Suprapubic skin (tissue), 3 donors: ENCODE measurements around the gene JHY.

Source experiments
- POLR2A ChIP-seq, 2 donors: fragments of 450-650 bp; IDR thresholded peaks; one replicate each; pipeline ENCODE4 v1.6.1; 2017; ENCODE audit warnings: antibody characterized with exemption in 2 of 2, mild to moderate bottlenecking in 2 of 2, moderate library complexity in 2 of 2
- TF ChIP-seq, protein P1 (sequence below), 2 donors: fragments of 200-600 bp in 1 of 2; fragments of 450-650 bp in 1 of 2; sonication (generic) in 1 of 2; IDR thresholded peaks; one replicate each; pipeline ENCODE4 v1.5.1; 2016 to 2019; ENCODE audit warnings: antibody characterized with exemption in 2 of 2, mild to moderate bottlenecking in 1 of 2, moderate library complexity in 1 of 2

DNA sequence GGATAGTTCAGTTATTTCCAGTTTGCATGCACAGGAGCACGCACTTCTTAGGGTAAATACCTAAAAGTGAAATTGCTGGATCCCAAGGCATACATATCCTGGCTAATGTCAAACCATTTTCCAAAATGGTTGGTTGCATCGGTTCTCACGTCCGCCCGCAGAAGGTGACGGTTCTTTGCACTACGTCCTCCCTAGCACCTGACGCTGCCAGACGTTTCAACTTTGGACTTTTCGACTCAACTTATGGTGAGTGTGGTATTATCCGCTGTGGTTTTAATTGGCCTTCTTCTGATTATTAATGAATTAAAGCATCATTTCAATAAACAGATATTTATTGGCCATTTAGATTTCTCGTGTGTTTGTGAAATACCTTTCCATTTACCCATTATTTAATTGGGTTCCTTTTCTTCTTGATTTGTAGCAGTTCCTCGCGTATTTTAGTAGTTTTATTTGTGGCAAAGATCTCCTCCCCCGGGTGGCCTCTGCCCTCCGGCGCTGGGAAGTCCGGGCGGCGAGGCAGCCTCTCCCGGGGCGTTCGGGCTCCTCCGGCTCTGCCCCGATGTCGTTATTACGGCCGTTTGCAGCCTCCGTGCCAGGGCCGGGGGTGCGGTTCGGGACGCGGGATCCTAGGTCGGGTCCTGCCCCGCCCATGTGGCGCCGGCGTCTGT, at the start of gene JHY:
- TF ChIP-seq, protein P1, sequence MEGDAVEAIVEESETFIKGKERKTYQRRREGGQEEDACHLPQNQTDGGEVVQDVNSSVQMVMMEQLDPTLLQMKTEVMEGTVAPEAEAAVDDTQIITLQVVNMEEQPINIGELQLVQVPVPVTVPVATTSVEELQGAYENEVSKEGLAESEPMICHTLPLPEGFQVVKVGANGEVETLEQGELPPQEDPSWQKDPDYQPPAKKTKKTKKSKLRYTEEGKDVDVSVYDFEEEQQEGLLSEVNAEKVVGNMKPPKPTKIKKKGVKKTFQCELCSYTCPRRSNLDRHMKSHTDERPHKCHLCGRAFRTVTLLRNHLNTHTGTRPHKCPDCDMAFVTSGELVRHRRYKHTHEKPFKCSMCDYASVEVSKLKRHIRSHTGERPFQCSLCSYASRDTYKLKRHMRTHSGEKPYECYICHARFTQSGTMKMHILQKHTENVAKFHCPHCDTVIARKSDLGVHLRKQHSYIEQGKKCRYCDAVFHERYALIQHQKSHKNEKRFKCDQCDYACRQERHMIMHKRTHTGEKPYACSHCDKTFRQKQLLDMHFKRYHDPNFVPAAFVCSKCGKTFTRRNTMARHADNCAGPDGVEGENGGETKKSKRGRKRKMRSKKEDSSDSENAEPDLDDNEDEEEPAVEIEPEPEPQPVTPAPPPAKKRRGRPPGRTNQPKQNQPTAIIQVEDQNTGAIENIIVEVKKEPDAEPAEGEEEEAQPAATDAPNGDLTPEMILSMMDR (IDR thresholded peaks at IDR 0.05) = no peak
- TF ChIP-seq POLR2A (IDR thresholded peaks at IDR 0.05) = no peak
